Astrocyte (in vitro differentiated cells and primary cell): ENCODE data around the gene FRY.

Experiments used
- CTCF ChIP-seq: IDR thresholded peaks from 2 replicates; pipeline ENCODE4 v1.5.1; 2011; ENCODE audit warnings: low read depth, mild to moderate bottlenecking, inconsistent platforms, low read length, moderate library complexity; ENCODE audit not compliant: insufficient read depth
- EZH2 ChIP-seq: IDR thresholded peaks from 2 replicates; pipeline ENCODE4 v1.6.1; 2012; ENCODE audit warnings: mild to moderate bottlenecking, low read length, inconsistent platforms; ENCODE audit not compliant: insufficient read depth

GRCh38 chr13:32031815-32032370 lies 319 bp downstream of the FRY start:
- TF ChIP-seq CTCF (no peak), EZH2 (no peak)
